Keratinocyte (primary cell): ENCODE results near the gene POU2F2. TPM values are rescaled to one million over a fixed set of nuclear protein-coding genes. Genes with fewer than 3 reads are reported as not detected.
"Not testable (repeated sequence)": the region's sequence is repeated elsewhere in the genome, so short reads cannot be mapped to it uniquely, and the experiment has no call there.

Experiments used
- DNase-seq: peaks from one replicate; pipeline ENCODE4 v3.0.0-alpha.2; 2011; ENCODE audit warnings: low read depth, missing footprints, low spot score
- FAIRE-seq: peaks from 2 replicates; lab custom pipeline; 2011; peaks lifted over from hg19 to GRCh38; lab: Jason Lieb, UNC
- H2AFZ ChIP-seq: 2 replicates; pipeline ENCODE4 v1.6.0; 2012; ENCODE audit warnings: low read length, control low read depth, inconsistent platforms; ENCODE audit not compliant: control insufficient read depth
- H3K27ac ChIP-seq: 2 replicates; pipeline ENCODE4 v1.5.1; 2011; ENCODE audit warnings: low read length; ENCODE audit not compliant: control insufficient read depth, insufficient read depth
- H3K27me3 ChIP-seq: 3 replicates; pipeline ENCODE4 v1.6.0; 2011; ENCODE audit warnings: low read length; ENCODE audit not compliant: control insufficient read depth, insufficient read depth; ENCODE audit errors: extremely low read depth
- H3K36me3 ChIP-seq, 2 experiments: 2 replicates in 1 of 2; 3 replicates in 1 of 2; pipeline ENCODE4 v1.5.1; 2011; ENCODE audit warnings: low read length in 2 of 2, mild to moderate bottlenecking in 1 of 2; ENCODE audit not compliant: control insufficient read depth in 2 of 2, insufficient read depth in 2 of 2; ENCODE audit errors: extremely low read depth in 1 of 2
- H3K4me1 ChIP-seq: 3 replicates; pipeline ENCODE4 v1.5.1; 2011; ENCODE audit warnings: low read length; ENCODE audit not compliant: control insufficient read depth, insufficient read depth; ENCODE audit errors: extremely low read depth
- H3K4me2 ChIP-seq: 3 replicates; pipeline ENCODE4 v1.6.0; 2011; ENCODE audit warnings: low read depth, low read length; ENCODE audit not compliant: control insufficient read depth, insufficient read depth; ENCODE audit errors: extremely low read depth
- H3K4me3 ChIP-seq, 3 experiments: fragments of 200-600 bp in 1 of 3; sonication (generic) in 1 of 3; 2 replicates in 2 of 3; 3 replicates in 1 of 3; pipeline ENCODE4 v1.5.1; 2011 to 2016; ENCODE audit warnings: low read length in 3 of 3, mild to moderate bottlenecking in 3 of 3, control low read depth in 2 of 3, inconsistent platforms in 1 of 3, low read depth in 1 of 3, mixed read lengths in 1 of 3, mixed run types in 1 of 3, moderate library complexity in 1 of 3; ENCODE audit not compliant: control insufficient read depth in 2 of 3, insufficient read depth in 2 of 3; ENCODE audit errors: extremely low read depth in 1 of 3
- H3K79me2 ChIP-seq: 2 replicates; pipeline ENCODE4 v1.6.0; 2012; ENCODE audit warnings: low read length; ENCODE audit not compliant: control insufficient read depth, insufficient read depth
- H3K9ac ChIP-seq: 3 replicates; pipeline ENCODE4 v1.6.0; 2011; ENCODE audit warnings: low read length; ENCODE audit not compliant: control insufficient read depth, insufficient read depth; ENCODE audit errors: extremely low read depth
- H3K9me1 ChIP-seq: 3 replicates; pipeline ENCODE4 v1.6.0; 2011; ENCODE audit warnings: low read length; ENCODE audit not compliant: control insufficient read depth, insufficient read depth; ENCODE audit errors: extremely low read depth
- H3K9me3 ChIP-seq: 2 replicates; pipeline ENCODE4 v1.5.1; 2012; ENCODE audit warnings: low read depth, low read length; ENCODE audit not compliant: control insufficient read depth
- H4K20me1 ChIP-seq: 3 replicates; pipeline ENCODE4 v1.6.0; 2011; ENCODE audit warnings: low read length; ENCODE audit not compliant: control insufficient read depth, insufficient read depth; ENCODE audit errors: extremely low read depth
- EZH2 ChIP-seq: IDR thresholded peaks from one replicate; pipeline ENCODE4 v1.6.1; 2012; ENCODE audit warnings: inconsistent platforms, mild to moderate bottlenecking, low read length, moderate library complexity
- dilution Hi-C: fragments of 300-500 bp; cut with MboI; formaldehyde crosslinking; loops from one replicate; pipeline ENCODE4 v1.7.0; 2020; ENCODE audit warnings: low sequenced_read_pairs; ENCODE audit not compliant: extremely low pct_ligation_motif_present
- polyA plus RNA-seq, 5 experiments: library from polyadenylated mRNA; depleted of rRNA in 3 of 5; stranded (reverse) in 3 of 5; stranded (forward) in 1 of 5; unstranded in 1 of 5; fragments of >200 nt; gene quantifications; 1 replicate in 1 of 5; 2 replicates in 3 of 5; 3 replicates in 1 of 5; pipeline versions ENCODE4 v1.2.1 to v1.2.3, GENCODE V29; 2011 to 2012; ENCODE audit warnings: missing spikeins in 2 of 5, low read depth in 1 of 5, low replicate concordance in 1 of 5
- TF ChIP-seq, protein P1 (sequence below), 3 experiments: IDR thresholded peaks in 1 of 3; conservative IDR thresholded peaks in 1 of 3; optimal IDR thresholded peaks in 1 of 3; 2 replicates in 2 of 3; 3 replicates in 1 of 3; pipeline versions ENCODE3 to v1.5.1; 2011; ENCODE audit warnings: low read length in 3 of 3, mild to moderate bottlenecking in 3 of 3, moderate library complexity in 2 of 3, control low read depth in 1 of 3, inconsistent platforms in 1 of 3; ENCODE audit not compliant: insufficient read depth in 2 of 3; ENCODE audit errors: extremely low read depth in 1 of 3

POU2F2 gene
- polyA plus RNA-seq, 1 donor (not counting 4 experiments of a cell fraction or from before 2014, with no cell fraction given): 7.0 TPM

DNA sequence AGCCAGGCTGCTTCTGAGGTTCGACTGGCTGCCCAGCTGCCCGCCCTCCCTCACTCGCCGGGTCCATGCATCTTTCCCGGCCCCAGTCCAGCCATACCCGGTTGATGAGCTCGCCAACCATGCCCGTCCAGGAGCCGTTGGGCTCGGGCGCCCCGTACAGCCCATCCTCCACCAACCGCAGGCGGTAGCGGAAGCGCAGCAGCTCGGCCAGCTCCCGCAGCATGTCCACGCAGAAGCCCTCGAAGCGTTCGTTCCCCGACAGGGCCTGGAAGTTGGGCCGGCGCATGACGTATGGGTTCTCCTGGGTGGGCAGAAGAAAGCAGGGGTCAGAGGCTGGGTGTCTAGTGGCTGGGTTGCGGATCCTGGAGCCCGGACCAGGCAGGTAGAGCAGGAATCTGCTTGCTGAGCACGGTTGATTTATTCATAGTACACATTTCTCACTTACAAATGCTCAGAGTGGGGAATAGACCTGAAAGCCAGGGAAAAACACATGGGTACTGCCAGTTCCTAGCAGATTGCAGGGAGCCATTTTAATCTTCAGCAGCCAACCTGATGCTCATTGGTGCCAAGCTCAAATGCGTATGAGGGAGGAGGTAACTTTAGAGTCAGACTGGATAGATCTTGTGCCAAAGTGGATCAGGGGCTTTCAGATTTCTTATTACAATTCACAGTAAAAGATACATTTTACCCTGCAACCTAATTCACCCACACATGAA lies 89.6 kb downstream of the POU2F2 start:
- H3K79me2 ChIP-seq: no peaks in the 10 kb centered on the region
- H3K9me1 ChIP-seq: no peaks in the 10 kb centered on the region
- no peaks in the 10 kb centered on the region for H3K27me3 ChIP-seq
- no peak for DNase-seq
- no peak overlapping the region for H2AFZ ChIP-seq
- H3K9ac ChIP-seq: no peak overlapping the region
- no peak overlapping the region for H3K4me2 ChIP-seq
- dilution Hi-C loops: no loop called here
- H3K36me3 ChIP-seq: no peaks in the 10 kb centered on the region
- TF ChIP-seq, protein P1, sequence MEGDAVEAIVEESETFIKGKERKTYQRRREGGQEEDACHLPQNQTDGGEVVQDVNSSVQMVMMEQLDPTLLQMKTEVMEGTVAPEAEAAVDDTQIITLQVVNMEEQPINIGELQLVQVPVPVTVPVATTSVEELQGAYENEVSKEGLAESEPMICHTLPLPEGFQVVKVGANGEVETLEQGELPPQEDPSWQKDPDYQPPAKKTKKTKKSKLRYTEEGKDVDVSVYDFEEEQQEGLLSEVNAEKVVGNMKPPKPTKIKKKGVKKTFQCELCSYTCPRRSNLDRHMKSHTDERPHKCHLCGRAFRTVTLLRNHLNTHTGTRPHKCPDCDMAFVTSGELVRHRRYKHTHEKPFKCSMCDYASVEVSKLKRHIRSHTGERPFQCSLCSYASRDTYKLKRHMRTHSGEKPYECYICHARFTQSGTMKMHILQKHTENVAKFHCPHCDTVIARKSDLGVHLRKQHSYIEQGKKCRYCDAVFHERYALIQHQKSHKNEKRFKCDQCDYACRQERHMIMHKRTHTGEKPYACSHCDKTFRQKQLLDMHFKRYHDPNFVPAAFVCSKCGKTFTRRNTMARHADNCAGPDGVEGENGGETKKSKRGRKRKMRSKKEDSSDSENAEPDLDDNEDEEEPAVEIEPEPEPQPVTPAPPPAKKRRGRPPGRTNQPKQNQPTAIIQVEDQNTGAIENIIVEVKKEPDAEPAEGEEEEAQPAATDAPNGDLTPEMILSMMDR (optimal IDR thresholded peaks at IDR 0.05 in 1 of 3, IDR thresholded peaks at IDR 0.05 in 1 of 3, conservative IDR thresholded peaks at IDR 0.05 in 1 of 3; ENCODE audit: extremely low read depth in 1 of 3, insufficient read depth in 2 of 3, low read length in 3 of 3): no peak
- TF ChIP-seq EZH2: no peak
- no peak overlapping the region for H3K27ac ChIP-seq
- H3K4me1 ChIP-seq: no peaks in the 10 kb centered on the region
- FAIRE-seq: no peak
- no peaks in the 10 kb centered on the region for H3K9me3 ChIP-seq
- H4K20me1 ChIP-seq: no peaks in the 10 kb centered on the region
- no peak overlapping the region for H3K4me3 ChIP-seq

DNA sequence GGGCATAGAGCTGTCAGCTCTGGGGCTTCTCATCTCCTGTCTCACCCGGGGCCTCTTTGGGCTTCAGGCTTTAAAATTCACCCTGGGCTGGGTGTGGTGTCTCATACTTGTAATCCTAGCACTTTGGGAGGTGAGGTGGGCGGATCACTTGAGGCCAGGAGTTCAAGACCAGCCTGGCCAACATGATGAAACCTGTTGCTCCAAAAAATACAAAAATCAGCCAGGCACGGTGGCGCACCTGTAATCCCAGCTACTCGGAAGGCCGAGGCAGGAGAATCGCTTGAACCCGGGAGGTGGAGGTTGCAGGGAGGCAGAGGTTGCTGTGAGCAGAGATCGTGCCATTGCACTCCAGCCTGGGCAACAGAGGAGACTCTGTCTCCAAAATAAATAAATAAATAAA lies 91.8 kb downstream of the POU2F2 start:
- H3K79me2 ChIP-seq, H3K9me3 ChIP-seq, H3K4me2 ChIP-seq, H2AFZ ChIP-seq, H3K27me3 ChIP-seq, H3K9ac ChIP-seq, H3K36me3 ChIP-seq, dilution Hi-C loops, DNase-seq, FAIRE-seq, H3K4me3 ChIP-seq, H3K27ac ChIP-seq, H4K20me1 ChIP-seq, H3K4me1 ChIP-seq, H3K9me1 ChIP-seq: not testable (repeated sequence)

DNA sequence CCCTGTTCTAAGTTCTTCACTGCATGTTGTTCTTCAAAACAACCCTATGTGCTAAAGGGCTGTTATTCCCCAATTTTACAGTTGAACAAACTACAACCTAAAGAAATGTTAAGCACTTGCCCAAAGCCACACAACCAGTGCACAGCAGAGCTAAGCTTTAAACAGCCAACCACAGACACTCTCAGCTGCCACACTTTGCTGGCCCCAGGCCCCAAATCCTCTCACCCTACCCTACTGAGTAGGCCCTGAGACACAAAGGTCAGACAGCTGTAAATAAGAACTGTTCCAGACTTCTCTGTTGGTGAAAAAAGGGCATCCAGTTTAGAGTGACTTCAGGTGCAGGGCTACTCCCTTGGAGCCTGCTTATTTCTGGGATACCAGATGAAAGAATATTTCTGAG lies 92.2 kb downstream of the POU2F2 start:
- Histone ChIP-seq H3K4me2 (no peak overlapping the region), H3K4me3 (no peak overlapping the region), H3K36me3 (no peaks in the 10 kb centered on the region), H3K27ac (no peak overlapping the region), H3K9me1 (no peaks in the 10 kb centered on the region), H3K4me1 (peaks cover 2% of the 10 kb centered on the region), H4K20me1 (no peaks in the 10 kb centered on the region), H3K9ac (no peak overlapping the region), H3K27me3 (no peaks in the 10 kb centered on the region), H3K79me2 (no peaks in the 10 kb centered on the region), H2AFZ (no peak overlapping the region), H3K9me3 (no peaks in the 10 kb centered on the region)
- TF ChIP-seq EZH2: no peak
- TF ChIP-seq, protein P1 (optimal IDR thresholded peaks at IDR 0.05 in 1 of 3, IDR thresholded peaks at IDR 0.05 in 1 of 3, conservative IDR thresholded peaks at IDR 0.05 in 1 of 3; ENCODE audit: extremely low read depth in 1 of 3, insufficient read depth in 2 of 3, low read length in 3 of 3): no peak
- no peak for DNase-seq
- dilution Hi-C loops: no loop called here
- FAIRE-seq: no peak
